Measurements from ENCODE around the gene TPGS1.

DNA sequence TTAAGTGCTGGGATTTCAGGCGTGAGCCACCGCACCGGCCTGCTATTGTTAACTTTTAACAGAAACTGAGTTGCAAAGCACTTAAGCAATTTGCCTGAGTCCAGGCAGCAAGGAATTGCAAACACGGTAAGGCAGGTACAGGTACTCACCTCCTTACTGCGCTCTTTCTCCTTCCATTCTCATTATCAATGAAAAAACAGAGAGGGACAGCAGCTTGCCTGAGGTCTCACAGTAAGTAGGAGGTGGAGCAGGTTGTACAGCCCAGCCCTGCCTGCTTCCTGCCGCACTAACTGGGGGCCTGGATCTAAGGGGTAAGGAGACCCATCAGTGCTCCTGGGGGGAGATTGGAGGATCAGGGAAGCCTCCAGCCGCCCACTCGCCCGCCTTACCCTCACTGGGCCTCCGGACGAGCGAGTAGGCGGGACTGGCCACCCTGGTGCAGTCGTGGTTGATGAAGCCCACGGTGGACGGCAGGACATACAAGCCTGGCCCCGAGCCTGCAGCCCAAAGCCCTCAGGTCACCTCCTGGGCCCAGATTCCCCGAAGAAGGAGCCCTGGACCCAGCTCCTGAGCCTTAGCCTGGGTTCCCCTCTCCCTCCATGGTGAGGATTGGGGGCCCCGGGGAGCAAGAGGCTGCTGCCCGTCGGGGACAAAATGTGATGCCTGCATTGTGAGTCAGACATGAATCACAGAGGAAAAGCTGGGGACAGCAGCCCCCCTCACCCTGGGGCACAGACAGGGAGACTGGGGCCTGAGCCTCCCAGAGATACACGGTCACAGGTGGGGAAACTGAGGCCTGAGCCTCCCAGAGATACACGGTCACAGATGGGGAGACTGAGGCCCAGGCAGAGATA lies 35.1 kb upstream of the TPGS1 start:
- TF ChIP-seq, protein P1, sequence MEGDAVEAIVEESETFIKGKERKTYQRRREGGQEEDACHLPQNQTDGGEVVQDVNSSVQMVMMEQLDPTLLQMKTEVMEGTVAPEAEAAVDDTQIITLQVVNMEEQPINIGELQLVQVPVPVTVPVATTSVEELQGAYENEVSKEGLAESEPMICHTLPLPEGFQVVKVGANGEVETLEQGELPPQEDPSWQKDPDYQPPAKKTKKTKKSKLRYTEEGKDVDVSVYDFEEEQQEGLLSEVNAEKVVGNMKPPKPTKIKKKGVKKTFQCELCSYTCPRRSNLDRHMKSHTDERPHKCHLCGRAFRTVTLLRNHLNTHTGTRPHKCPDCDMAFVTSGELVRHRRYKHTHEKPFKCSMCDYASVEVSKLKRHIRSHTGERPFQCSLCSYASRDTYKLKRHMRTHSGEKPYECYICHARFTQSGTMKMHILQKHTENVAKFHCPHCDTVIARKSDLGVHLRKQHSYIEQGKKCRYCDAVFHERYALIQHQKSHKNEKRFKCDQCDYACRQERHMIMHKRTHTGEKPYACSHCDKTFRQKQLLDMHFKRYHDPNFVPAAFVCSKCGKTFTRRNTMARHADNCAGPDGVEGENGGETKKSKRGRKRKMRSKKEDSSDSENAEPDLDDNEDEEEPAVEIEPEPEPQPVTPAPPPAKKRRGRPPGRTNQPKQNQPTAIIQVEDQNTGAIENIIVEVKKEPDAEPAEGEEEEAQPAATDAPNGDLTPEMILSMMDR (IDR thresholded peaks at IDR 0.05; ENCODE audit: borderline replicate concordance, extremely low read depth, low read length, poor library complexity, severe bottlenecking) = no peak
- no peak for TF ChIP-seq EZH2 (IDR thresholded peaks at IDR 0.05; ENCODE audit: borderline replicate concordance, low read depth, low read length, severe bottlenecking)

All from DND-41 (cell line).